Pancreas (tissue), 10 donors: ENCODE data around the gene MKKS. TPM values are rescaled to one million over a fixed set of nuclear protein-coding genes. Genes with fewer than 3 reads are reported as not detected.

Source experiments
- ATAC-seq, 4 donors: fragments of 200-7000 bp; cut with Tn5 transposase; one replicate each; pipeline versions ENCODE4 v1.8.0 to v1.9.1; 2020; ENCODE audit warnings: mild to moderate bottlenecking in 4 of 4, moderate library complexity in 4 of 4
- DNase-seq, 6 donors: peaks; one replicate each; pipeline ENCODE4 v3.0.0-alpha.2; 2020
- FAIRE-seq: peaks from 2 replicates; lab custom pipeline; 2012; peaks lifted over from hg19 to GRCh38; lab: Jason Lieb, UNC
- H3K27ac ChIP-seq, 4 donors: fragments of 200-600 bp; sonication (generic); 1 replicate in 3 of 4; 2 replicates in 1 of 4; pipeline versions ENCODE4 v1.5.0 to v1.8.0; 2020
- H3K27me3 ChIP-seq, 4 donors: fragments of 200-600 bp; one replicate each; pipeline ENCODE4 v1.8.0; 2021
- H3K36me3 ChIP-seq, 3 donors: fragments of 200-600 bp; sonication (generic) in 1 of 3; one replicate each; pipeline versions ENCODE4 v1.5.0 to v1.8.0; 2020 to 2021
- H3K4me1 ChIP-seq, 3 donors: fragments of 200-600 bp; one replicate each; pipeline ENCODE4 v1.8.0; 2021
- H3K4me3 ChIP-seq, 4 donors: fragments of 200-600 bp; sonication (generic) in 2 of 4; one replicate each; pipeline versions ENCODE4 v1.5.0 to v1.8.0; 2020 to 2021
- H3K9me3 ChIP-seq, 4 donors: fragments of 200-600 bp; one replicate each; pipeline ENCODE4 v1.8.0; 2021
- WGBS, 2 donors: extraction: QIAGEN DNeasy Blood & Tissue Kit; methylation state at CpG; one replicate each; pipeline ENCODE4 v1.1.7; 2013; 5-methylcytosine and 5-hydroxymethylcytosine counted together
- intact Hi-C, 3 donors: fragments of 100-400 bp; cut with DNase I; formaldehyde crosslinking; loops; one replicate each; pipeline versions ENCODE4 v1.11.1 to v1.14.2; 2022
- polyA plus RNA-seq, 2 donors: library from polyadenylated mRNA; stranded (reverse); fragments of 200-250 nt; gene quantifications; one replicate each; pipeline ENCODE4 v1.2.3, GENCODE V29; 2013
- total RNA-seq, 6 donors: library from RNA; stranded (reverse); fragmentation: NEBNext Ultra II Directional in 4 of 6; extraction: Animal tissue kit (Norgen Biotek cat#: 25700) in 4 of 6; gene quantifications; one replicate each; pipeline versions ENCODE4 v1.2.1 to v1.2.4, GENCODE V29; 2021 to 2023
- TF ChIP-seq, protein P1 (sequence below), 4 donors: fragments of 200-600 bp; sonication (generic) in 3 of 4; IDR thresholded peaks; one replicate each; pipeline versions ENCODE4 v1.5.0 to v1.8.0; 2021; ENCODE audit warnings: antibody characterized with exemption in 4 of 4
- donor health status: healthy with polysubstance abuse.
- donor health status: DM: no; HTN: no; CAD: no; lungs with moderate emphysema.
- donor health status: DM: no; HTN: no; CAD: no.
- donor health status: control.
- donor health status: control.
- donor health status: Bipolar disorder and iron deficiency.
- donor health status: DM: yes; HTN: yes; CAD: no.
- donor health status: DM: no; HTN: no; CAD: no.
- donor health status: DM: no; HTN: no; CAD: no.
- donor health status: DM: yes; HTN: yes; CAD: no.

The MKKS gene
- total and polyA plus RNA-seq, 8 donors: 5.3 to 15.3 (median 7.4) TPM

GRCh38 chr20:10367943-10368701, 65.9 kb downstream of the MKKS start:
- FAIRE-seq (no peak), DNase-seq (no peak), ATAC-seq (no peak)
- WGBS, 2 donors: 92 to 95% methylated on average over 12 of the region's 12 CpGs
- Histone ChIP-seq H3K4me3 (no peak overlapping the region), H3K9me3 (no peaks in the 10 kb centered on the region), H3K4me1 (peaks cover 0 to 23% (median 17%) of the 10 kb centered on the region in 3 donors), H3K27me3 (no peaks in the 10 kb centered on the region), H3K36me3 (no peaks in the 10 kb centered on the region), H3K27ac (no peak overlapping the region)
- TF ChIP-seq, protein P1, sequence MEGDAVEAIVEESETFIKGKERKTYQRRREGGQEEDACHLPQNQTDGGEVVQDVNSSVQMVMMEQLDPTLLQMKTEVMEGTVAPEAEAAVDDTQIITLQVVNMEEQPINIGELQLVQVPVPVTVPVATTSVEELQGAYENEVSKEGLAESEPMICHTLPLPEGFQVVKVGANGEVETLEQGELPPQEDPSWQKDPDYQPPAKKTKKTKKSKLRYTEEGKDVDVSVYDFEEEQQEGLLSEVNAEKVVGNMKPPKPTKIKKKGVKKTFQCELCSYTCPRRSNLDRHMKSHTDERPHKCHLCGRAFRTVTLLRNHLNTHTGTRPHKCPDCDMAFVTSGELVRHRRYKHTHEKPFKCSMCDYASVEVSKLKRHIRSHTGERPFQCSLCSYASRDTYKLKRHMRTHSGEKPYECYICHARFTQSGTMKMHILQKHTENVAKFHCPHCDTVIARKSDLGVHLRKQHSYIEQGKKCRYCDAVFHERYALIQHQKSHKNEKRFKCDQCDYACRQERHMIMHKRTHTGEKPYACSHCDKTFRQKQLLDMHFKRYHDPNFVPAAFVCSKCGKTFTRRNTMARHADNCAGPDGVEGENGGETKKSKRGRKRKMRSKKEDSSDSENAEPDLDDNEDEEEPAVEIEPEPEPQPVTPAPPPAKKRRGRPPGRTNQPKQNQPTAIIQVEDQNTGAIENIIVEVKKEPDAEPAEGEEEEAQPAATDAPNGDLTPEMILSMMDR (IDR thresholded peaks at IDR 0.05): no peak
- intact Hi-C loops: no loop called here

GRCh38 chr20:10367693-10367942, 66.4 kb downstream of the MKKS start:
- no peak overlapping the region for H3K27ac ChIP-seq
- DNase-seq (no peak), ATAC-seq (no peak), FAIRE-seq (no peak)
- H3K4me3 ChIP-seq: no peak overlapping the region
- intact Hi-C loops: no loop called here
- H3K4me1 ChIP-seq: peaks cover 0 to 23% (median 17%) of the 10 kb centered on the region in 3 donors
- no peaks in the 10 kb centered on the region for H3K27me3 ChIP-seq
- TF ChIP-seq, protein P1 (IDR thresholded peaks at IDR 0.05): no peak
- H3K9me3 ChIP-seq: no peaks in the 10 kb centered on the region
- H3K36me3 ChIP-seq: no peaks in the 10 kb centered on the region

DNA sequence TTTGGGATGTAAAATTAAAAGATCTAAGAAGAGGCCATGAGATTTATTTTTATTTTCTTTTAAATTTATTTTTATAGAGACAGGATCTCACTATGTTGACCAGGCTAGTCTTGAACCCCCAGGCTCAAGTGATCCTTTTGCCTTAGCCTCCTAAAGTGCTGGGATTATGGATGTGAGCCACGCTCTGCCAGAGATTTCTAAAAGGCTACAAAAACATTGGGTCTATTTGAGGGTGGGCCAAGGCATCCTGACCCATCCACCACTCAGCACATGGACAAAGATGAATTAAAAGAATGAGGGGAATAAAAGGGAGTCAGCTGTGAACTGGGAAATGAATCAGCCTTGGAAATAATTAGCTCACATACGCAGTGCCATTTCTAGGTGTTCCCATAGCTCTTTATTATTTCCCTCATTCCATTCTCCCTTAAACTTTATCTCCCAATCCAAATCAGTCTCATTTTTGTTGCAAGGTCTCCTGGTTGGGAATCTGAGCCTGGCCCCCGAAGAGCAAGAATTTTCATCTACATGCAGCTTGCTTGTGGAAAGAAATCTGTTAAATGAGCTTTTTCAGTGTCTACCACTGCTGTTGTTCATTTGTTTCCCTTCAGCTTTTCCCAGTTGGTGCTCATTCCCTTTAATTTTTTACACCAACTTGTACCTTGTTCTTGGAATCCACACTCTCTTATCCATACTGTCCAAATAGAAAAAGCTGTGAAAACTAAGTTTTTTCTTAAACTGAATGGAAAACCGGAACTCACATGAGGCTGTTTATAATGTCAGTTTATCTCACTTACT, 66.9 kb downstream of the MKKS start:
- 62 to 63% methylated on average over 4 of the region's 4 CpGs for WGBS, 2 donors
- TF ChIP-seq, protein P1 (IDR thresholded peaks at IDR 0.05): no peak
- Histone ChIP-seq H3K4me3 (no peak overlapping the region), H3K27me3 (no peaks in the 10 kb centered on the region), H3K27ac (no peak overlapping the region), H3K36me3 (no peaks in the 10 kb centered on the region), H3K9me3 (no peaks in the 10 kb centered on the region), H3K4me1 (peaks cover 0 to 23% (median 17%) of the 10 kb centered on the region in 3 donors)
- intact Hi-C loops: no loop called here
- DNase-seq (no peak), FAIRE-seq (no peak), ATAC-seq (no peak)

DNA sequence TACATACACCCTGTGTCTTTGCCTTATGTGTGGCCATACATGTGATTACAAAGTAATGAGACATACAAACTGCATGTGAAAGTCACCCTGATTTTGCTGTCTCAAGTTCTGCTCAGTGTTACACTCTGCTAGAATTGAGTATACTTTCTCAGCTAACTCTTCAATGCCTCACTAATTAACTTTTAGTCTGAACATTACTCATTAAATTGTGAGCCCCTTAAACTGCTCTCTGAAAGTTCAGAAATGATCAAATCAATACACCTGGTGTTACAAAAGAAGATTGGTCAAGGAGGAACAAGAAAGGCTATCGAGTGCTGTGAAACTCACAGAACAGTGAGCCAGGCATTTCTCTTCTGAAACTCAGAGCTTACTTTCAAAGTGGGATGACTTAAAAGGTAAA, 71.3 kb downstream of the MKKS start:
- no peak for ATAC-seq

More for the DNA sequence above, 71.3 kb downstream of the MKKS start:
- Histone ChIP-seq H3K27ac (no peak overlapping the region), H3K9me3 (no peaks in the 10 kb centered on the region), H3K4me3 (no peak overlapping the region), H3K36me3 (no peaks in the 10 kb centered on the region), H3K27me3 (no peaks in the 10 kb centered on the region), H3K4me1 (no peaks in the 10 kb centered on the region)
- FAIRE-seq (no peak), DNase-seq (no peak)
- WGBS, 2 donors: 70 to 74% methylated on average over 1 of the region's 1 CpG
- intact Hi-C loops: no loop called here
- TF ChIP-seq, protein P1 (IDR thresholded peaks at IDR 0.05): no peak
